Upper lobe of left lung (tissue), 4 donors: ENCODE results near the gene TMEM132A.

ENCODE experiments used
- EP300 ChIP-seq, 4 donors: sonication (generic); formaldehyde crosslinking; IDR thresholded peaks; one replicate each; pipeline ENCODE4 v1.5.1; 2017; ENCODE audit warnings: antibody characterized with exemption in 4 of 4, control low read depth in 2 of 4
- TF ChIP-seq, protein P1 (sequence below), 6 experiments: fragments of 450-650 bp in 4 of 6; fragments of 200-600 bp in 2 of 6; sonication (generic) in 2 of 6; IDR thresholded peaks; one replicate each; pipeline ENCODE4 v1.5.1; 2016 to 2019; ENCODE audit warnings: antibody characterized with exemption in 6 of 6

DNA sequence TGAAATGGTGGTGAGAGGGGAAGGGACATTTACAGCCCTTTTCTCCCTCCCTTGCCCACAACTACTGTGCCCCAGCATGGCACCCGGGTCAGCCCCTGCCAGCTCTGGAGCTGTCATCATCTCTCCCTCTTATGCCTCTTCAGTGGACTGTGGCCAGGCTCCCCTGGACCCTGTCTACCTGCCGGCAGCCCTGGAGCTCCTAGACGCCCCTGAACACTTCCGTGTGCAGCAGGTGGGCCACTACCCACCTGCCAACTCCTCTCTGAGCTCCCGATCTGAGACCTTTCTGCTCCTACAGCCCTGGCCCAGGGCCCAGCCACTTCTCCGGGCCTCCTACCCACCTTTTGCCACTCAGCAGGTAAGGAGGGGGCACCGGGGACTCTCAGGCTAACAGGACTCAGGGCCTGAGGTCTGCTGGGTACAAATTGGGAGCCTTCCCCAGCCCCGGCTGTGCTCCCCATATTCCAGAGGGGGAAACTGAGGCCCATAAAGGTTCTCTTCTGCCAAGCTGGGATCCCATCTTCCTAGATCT lies 2.9 kb downstream of the TMEM132A start:
- no peak for TF ChIP-seq EP300 (IDR thresholded peaks at IDR 0.05)
- TF ChIP-seq, protein P1, sequence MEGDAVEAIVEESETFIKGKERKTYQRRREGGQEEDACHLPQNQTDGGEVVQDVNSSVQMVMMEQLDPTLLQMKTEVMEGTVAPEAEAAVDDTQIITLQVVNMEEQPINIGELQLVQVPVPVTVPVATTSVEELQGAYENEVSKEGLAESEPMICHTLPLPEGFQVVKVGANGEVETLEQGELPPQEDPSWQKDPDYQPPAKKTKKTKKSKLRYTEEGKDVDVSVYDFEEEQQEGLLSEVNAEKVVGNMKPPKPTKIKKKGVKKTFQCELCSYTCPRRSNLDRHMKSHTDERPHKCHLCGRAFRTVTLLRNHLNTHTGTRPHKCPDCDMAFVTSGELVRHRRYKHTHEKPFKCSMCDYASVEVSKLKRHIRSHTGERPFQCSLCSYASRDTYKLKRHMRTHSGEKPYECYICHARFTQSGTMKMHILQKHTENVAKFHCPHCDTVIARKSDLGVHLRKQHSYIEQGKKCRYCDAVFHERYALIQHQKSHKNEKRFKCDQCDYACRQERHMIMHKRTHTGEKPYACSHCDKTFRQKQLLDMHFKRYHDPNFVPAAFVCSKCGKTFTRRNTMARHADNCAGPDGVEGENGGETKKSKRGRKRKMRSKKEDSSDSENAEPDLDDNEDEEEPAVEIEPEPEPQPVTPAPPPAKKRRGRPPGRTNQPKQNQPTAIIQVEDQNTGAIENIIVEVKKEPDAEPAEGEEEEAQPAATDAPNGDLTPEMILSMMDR (IDR thresholded peaks at IDR 0.05) = no peak
